Fibroblast of lung (primary cell): ENCODE data around the gene PPP1R14D. TPM values are rescaled to one million over a fixed set of nuclear protein-coding genes. Genes with fewer than 3 reads are reported as not detected.

Experiments
- DNase-seq, 2 donors: peaks; one replicate each; pipeline versions ENCODE4 v3.0.0 to v3.0.0-alpha.2; 2010; ENCODE audit warnings: low read depth in 2 of 2
- H2AFZ ChIP-seq: 2 replicates; pipeline ENCODE4 v1.5.1; 2012; ENCODE audit warnings: low read length, control low read depth, inconsistent platforms
- H3K27ac ChIP-seq: 2 replicates; pipeline ENCODE4 v1.5.1; 2011; ENCODE audit warnings: low read length, control low read depth; ENCODE audit not compliant: insufficient read depth
- H3K27me3 ChIP-seq: 2 replicates; pipeline ENCODE4 v1.5.1; 2011; ENCODE audit warnings: mild to moderate bottlenecking, low read length; ENCODE audit not compliant: control insufficient read depth, insufficient read depth
- H3K36me3 ChIP-seq: 2 replicates; pipeline ENCODE4 v1.5.1; 2011; ENCODE audit warnings: low read length; ENCODE audit not compliant: control insufficient read depth, insufficient read depth
- H3K4me1 ChIP-seq: 2 replicates; pipeline ENCODE4 v1.5.1; 2011; ENCODE audit warnings: low read length; ENCODE audit not compliant: control insufficient read depth, insufficient read depth; ENCODE audit errors: extremely low read depth
- H3K4me2 ChIP-seq: 2 replicates; pipeline ENCODE4 v1.5.1; 2011; ENCODE audit warnings: low read length, control low read depth; ENCODE audit not compliant: insufficient read depth; ENCODE audit errors: extremely low read depth
- H3K4me3 ChIP-seq, 4 experiments: fragments of 200-600 bp in 1 of 4; sonication (generic) in 1 of 4; replicated peaks in 1 of 4; 2 replicates each; pipeline ENCODE4 v1.5.1; 2011 to 2016; ENCODE audit warnings: low read length in 4 of 4, low read depth in 3 of 4, mild to moderate bottlenecking in 3 of 4, control low read depth in 2 of 4, inconsistent platforms in 1 of 4, mixed read lengths in 1 of 4; ENCODE audit not compliant: insufficient read depth in 1 of 4; ENCODE audit errors: control extremely low read depth in 1 of 4
- H3K79me2 ChIP-seq: 2 replicates; pipeline ENCODE4 v1.5.1; 2012; ENCODE audit warnings: mild to moderate bottlenecking, low read length, inconsistent platforms; ENCODE audit not compliant: control insufficient read depth, insufficient read depth
- H3K9ac ChIP-seq: 2 replicates; pipeline ENCODE4 v1.5.1; 2011; ENCODE audit warnings: mild to moderate bottlenecking, low read length, control low read depth; ENCODE audit not compliant: insufficient read depth
- H3K9me3 ChIP-seq: 2 replicates; pipeline ENCODE4 v1.5.1; 2012; ENCODE audit warnings: low read depth, low read length; ENCODE audit not compliant: control insufficient read depth, insufficient read depth
- H4K20me1 ChIP-seq: 2 replicates; pipeline ENCODE4 v1.5.1; 2011; ENCODE audit warnings: low read length; ENCODE audit not compliant: control insufficient read depth, insufficient read depth; ENCODE audit errors: extremely low read depth
- CTCF ChIP-seq, 2 donors: IDR thresholded peaks in 1 of 2; conservative IDR thresholded peaks in 1 of 2; 1 replicate in 1 of 2; 2 replicates in 1 of 2; pipeline ENCODE4 v1.5.1; 2011 to 2012; ENCODE audit warnings: low read length in 2 of 2, control low read depth in 1 of 2, inconsistent platforms in 1 of 2, low read depth in 1 of 2, mild to moderate bottlenecking in 1 of 2
- EZH2 ChIP-seq: IDR thresholded peaks from 2 replicates; pipeline ENCODE4 v1.5.1; 2012; ENCODE audit warnings: low read length, control low read depth, mild to moderate bottlenecking; ENCODE audit errors: missing control alignments
- polyA minus RNA-seq: library from RNA; depleted of rRNA, polyadenylated mRNA; stranded (reverse); fragments of >200 nt; gene quantifications from 2 replicates; pipeline ENCODE4 v1.2.3, GENCODE V29; 2011; ENCODE audit warnings: low replicate concordance
- polyA plus RNA-seq, 2 donors: library from polyadenylated mRNA; depleted of rRNA in 1 of 2; stranded (reverse) in 1 of 2; unstranded in 1 of 2; fragments of >200 nt; gene quantifications; 2 replicates each; pipeline ENCODE4 v1.2.1, GENCODE V29; 2011 to 2012; ENCODE audit warnings: missing spikeins in 1 of 2
- total RNA-seq: library from RNA; depleted of rRNA; stranded (reverse); fragments of >200 nt; gene quantifications from 2 replicates; pipeline ENCODE4 v1.2.1, GENCODE V29; 2014

PPP1R14D gene
- total RNA-seq = not detected in 2 replicates
- polyA plus RNA-seq = not detected in 2 replicates
- polyA plus RNA-seq (2012) = not detected in 2 replicates
- polyA minus RNA-seq = not detected in 2 replicates

- no peak for DNase-seq
- no peaks in the 10 kb centered on the region for H4K20me1 ChIP-seq
- TF ChIP-seq CTCF (conservative IDR thresholded peaks at IDR 0.05 in 1 of 2, IDR thresholded peaks at IDR 0.05 in 1 of 2; ENCODE audit: low read depth in 1 of 2, low read length in 2 of 2) (no peak), EZH2 (no peak)
- H3K4me2 ChIP-seq = no peak within 1 kb of the TSS
- H3K4me3 ChIP-seq = no peak within 1 kb of the TSS
- no peak within 1 kb of the TSS for H3K27ac ChIP-seq
- no peaks in the 10 kb centered on the region for H3K9me3 ChIP-seq
- H3K9ac ChIP-seq = no peak within 1 kb of the TSS
- no peaks in the 10 kb centered on the region for H3K36me3 ChIP-seq
- H2AFZ ChIP-seq = no peak within 1 kb of the TSS
- peaks cover 16% of the 10 kb centered on the region for H3K27me3 ChIP-seq
- H3K79me2 ChIP-seq = no peaks in the 10 kb centered on the region
- H3K4me1 ChIP-seq = no peaks in the 10 kb centered on the region
These were observed at the start of gene PPP1R14D for GRCh38 chr15:40828447-40829036. Gene PPP1R14D (minus strand): TSS chr15:40828708. CDS start chr15:40828641, 67 bp downstream.

- H3K27me3 ChIP-seq = peaks cover 6% of the 10 kb centered on the region
- no peak overlapping the region for H2AFZ ChIP-seq
- no peaks in the 10 kb centered on the region for H3K36me3 ChIP-seq
- H3K4me3 ChIP-seq = no peak overlapping the region
- no peaks in the 10 kb centered on the region for H3K9me3 ChIP-seq
- no peaks in the 10 kb centered on the region for H4K20me1 ChIP-seq
- H3K27ac ChIP-seq = no peak overlapping the region
- no peaks in the 10 kb centered on the region for H3K79me2 ChIP-seq
- DNase-seq = no peak
- H3K4me2 ChIP-seq = no peak overlapping the region
- H3K9ac ChIP-seq = no peak overlapping the region
- no peaks in the 10 kb centered on the region for H3K4me1 ChIP-seq
- TF ChIP-seq CTCF (conservative IDR thresholded peaks at IDR 0.05 in 1 of 2, IDR thresholded peaks at IDR 0.05 in 1 of 2; ENCODE audit: low read depth in 1 of 2, low read length in 2 of 2) (no peak), EZH2 (no peak)
These were observed 49.2 kb upstream of the PPP1R14D start for GRCh38 chr15:40877694-40878093.

- DNase-seq = no peak
- Histone ChIP-seq H3K27ac (no peak overlapping the region), H3K4me1 (no peaks in the 10 kb centered on the region), H3K79me2 (no peaks in the 10 kb centered on the region), H3K4me3 (no peak overlapping the region), H3K4me2 (no peak overlapping the region), H3K9me3 (no peaks in the 10 kb centered on the region), H3K36me3 (no peaks in the 10 kb centered on the region), H3K9ac (no peak overlapping the region), H4K20me1 (no peaks in the 10 kb centered on the region), H3K27me3 (peaks cover 17% of the 10 kb centered on the region), H2AFZ (no peak overlapping the region)
- TF ChIP-seq EZH2 = no peak
- no peak for TF ChIP-seq CTCF (conservative IDR thresholded peaks at IDR 0.05 in 1 of 2, IDR thresholded peaks at IDR 0.05 in 1 of 2; ENCODE audit: low read depth in 1 of 2, low read length in 2 of 2)
These were observed 47.7 kb upstream of the PPP1R14D start for GRCh38 chr15:40875991-40876730.
